NCI-H1048 (cell line): Measurements from ENCODE around the gene MPPED1.

Experiments
- DNase-seq: peaks from one replicate; lab custom pipeline; 2025; lab: John Stamatoyannopoulos, UW

Gene MPPED1

DNA sequence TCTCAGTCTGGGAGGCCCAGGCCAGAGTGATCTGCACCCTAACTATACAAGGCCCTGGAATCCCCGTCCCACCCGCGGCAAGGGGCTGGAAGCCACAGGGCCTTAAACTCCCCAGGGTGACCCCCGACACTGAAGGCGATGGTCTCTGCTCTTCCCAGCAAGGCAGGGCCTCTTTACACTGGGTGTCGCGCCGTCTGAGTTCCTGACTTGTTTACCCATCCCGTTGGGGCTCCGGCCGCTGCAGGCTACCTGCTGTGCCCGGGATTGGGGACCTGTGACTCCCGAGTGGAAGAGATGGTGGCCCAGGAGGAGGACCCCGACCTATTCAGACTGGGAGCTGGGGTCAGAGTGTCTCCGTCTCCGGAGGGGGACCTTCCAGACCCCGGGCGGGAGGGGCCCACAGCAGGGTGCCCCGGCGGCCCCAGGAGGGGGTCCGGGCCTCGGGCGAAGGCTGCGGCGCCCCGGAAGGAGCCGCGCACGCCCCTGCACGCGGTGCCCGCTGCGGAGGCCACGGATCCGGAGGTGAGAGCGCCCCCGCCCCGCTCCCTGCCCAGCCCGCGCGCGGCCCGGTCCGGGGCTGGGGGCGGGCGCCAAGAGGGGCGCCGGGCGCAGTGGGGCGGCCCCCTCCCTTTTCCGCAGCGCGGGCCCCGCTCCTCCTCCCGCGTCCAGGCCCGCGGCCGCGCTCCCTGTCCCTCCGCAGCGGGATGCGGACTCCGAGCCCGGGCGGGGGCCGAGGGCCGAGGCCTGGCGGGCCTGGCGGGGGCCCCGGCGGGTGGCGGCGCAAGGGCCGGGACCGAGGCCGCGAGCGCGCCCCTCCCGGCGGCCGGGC lies 560 bp upstream of the MPPED1 start:
- DNase-seq, result no peak

DNA sequence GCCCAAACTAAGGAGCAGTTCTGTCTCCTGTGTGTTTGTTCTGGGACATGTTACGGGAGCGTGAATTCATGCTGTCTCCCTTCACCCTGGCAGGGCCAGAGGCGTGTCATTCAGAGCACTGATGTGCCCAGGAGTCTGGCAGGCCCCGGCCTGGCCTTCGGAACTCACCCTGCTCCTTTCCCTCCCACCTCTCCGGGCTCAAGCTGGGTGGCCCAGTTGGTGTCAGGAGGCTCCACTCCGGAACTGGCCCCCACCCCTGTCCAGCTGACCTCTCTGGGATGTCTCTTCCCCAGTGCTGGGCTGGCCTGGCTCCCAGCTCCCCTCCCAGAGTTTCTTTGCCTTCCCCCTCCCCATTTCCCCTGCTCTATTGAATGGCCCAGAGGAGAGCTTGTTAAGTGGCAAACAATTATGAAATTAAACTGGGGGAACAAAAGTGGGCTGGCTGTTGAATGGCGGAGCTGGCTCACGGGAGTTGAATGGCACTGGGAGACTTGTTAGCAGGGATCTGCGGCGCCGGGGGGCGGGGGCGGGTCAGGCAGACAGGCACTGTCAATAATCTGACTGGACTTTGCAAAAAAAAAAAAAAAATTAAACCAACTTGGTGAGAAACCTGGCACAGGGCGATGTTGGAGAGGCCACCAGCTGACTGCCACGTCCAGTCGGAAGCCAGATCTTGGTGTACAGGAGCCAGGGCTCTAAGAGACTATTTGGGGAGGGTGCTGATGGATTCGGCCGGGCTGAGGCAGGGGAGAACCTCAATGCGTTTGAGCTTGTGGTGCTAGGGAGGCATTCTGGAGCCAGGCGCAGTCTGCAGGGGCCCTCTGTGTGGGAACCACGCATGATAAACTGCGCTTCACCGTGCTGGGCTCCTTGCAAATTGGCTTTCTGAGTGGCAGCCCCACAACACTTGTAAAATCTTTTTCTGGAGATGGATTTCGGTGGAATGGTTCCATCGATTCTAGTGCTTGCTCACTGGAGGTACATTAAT lies 1.3 kb downstream of the MPPED1 start:
- no peak for DNase-seq

DNA sequence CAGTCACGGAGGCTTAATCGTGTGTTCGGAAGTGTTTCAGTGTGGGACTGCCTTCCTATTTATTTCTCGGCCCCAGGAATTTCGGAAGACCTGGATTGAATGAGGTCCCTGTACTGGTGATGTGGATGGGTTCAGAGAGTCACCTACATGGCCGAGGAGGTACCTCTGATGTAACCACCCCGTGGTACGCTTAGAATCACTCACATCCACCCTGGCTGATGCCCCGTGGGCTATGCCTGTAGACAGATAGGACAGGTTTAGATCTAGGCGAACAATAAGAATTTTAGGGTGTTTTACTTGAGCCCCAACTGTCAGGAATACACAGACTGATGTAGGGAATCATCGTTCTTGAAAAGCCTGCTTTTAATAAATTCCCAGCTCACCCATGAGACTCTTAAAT lies 2.0 kb downstream of the MPPED1 start:
- no peak for DNase-seq

DNA sequence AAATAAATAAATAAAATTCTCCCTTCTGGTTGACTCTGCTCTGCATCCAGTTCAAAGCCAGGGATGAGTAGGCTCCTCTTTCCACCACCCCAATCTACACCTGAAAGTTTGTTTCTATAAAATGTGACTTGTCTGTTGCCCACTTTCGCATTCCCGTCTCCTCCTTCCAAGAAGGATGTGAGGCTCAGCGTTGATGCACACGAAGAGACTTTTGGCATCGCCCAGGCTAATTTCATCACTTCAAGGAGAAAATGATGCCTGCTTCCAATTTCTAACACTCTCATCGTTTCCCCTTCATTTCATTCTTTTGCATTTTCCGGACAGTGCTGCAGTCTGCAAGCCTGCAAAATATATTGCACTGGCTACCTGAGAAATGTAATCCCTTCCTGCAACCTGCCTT lies 3.9 kb downstream of the MPPED1 start:
- no peak for DNase-seq

DNA sequence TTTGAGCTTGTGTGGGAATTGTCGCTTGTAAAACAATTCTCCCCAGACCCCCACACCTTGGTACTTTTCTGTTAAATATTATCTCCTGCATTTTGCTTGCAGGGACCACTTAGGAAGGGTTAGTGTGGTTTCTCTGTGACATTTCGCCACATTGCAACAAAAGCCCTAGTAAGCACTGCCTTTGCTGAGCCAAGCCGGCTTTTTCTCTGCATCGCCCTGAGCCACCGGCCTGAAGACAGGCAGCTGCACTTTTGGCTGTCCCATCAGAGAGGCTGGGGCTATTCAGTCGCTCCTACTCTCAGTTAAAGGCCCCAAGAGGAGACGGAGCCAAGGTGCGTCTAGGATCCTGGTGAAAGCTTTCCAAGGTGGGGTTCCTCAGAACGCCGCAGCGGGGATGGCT lies 5.7 kb downstream of the MPPED1 start:
- DNase-seq, result no peak

DNA sequence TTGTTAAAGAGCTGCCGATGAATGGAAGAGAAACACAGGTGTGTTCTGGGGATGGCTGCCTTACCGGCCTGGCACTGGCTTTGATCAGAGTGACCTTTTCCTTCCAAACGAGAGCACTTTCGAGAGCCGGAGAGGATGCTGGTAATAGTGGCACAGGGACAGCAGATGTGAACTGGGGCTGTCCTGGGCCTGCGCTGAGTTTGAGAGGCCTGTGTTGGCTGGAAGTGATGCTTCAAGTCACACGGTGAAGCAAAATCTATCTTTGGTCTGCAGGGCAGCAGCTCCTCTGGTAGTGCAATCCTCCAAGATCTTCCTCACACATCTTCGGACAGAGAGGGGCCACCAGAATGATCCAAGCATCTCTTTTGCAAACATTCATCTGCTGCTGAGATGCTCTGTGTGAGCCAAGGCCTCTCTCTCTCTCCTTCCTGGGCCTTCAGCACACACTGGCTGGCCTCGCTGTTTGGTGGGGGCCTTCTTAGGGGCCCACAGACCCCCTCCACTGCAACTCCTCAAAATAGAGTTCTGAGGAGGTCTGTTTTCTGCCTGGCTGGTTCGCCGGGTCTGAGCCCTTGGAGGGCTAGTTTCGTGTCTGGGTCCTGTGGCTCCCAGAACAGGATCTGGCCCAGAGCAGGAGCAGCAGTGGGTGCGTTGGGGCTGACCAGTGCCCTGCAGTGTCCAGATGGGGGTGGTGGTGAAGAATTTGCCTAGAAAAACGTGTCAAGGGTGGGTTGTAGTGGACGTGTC lies 6.4 kb downstream of the MPPED1 start:
- no peak for DNase-seq

DNA sequence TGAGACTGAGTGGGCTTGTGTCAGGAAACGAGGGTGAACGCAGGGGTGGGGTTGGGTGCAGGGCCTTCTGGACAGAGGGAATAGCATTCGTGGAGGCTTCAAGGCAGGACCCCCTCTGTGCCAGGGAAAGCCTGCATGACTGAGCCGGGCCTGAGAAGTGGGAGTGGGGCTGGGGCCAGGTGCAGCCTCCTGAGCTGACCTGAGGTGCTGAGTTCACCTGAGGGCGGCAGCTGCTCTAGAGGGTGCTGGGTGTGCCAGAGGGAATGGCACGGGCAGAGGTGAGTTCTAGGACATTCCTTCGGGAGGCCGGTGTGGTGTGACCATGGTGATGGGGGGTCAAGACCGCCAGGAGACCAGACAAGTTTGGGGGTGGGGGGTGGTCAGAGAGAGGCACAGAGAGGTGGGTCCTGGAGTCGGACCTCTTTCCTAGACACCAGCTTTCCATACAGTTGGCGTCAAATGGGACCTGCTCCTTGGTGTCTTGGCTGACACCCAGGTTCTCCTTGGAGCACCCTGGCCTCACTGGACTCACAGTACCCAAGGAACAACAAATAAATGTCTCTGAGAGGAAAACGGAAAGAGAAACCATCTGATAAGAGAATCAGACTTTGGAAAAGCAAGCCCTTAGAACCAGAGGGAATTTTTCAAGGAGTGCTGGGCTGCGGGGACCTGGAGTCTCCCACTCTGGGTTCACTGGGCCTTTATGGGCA lies 7.7 kb downstream of the MPPED1 start:
- DNase-seq, result no peak

DNA sequence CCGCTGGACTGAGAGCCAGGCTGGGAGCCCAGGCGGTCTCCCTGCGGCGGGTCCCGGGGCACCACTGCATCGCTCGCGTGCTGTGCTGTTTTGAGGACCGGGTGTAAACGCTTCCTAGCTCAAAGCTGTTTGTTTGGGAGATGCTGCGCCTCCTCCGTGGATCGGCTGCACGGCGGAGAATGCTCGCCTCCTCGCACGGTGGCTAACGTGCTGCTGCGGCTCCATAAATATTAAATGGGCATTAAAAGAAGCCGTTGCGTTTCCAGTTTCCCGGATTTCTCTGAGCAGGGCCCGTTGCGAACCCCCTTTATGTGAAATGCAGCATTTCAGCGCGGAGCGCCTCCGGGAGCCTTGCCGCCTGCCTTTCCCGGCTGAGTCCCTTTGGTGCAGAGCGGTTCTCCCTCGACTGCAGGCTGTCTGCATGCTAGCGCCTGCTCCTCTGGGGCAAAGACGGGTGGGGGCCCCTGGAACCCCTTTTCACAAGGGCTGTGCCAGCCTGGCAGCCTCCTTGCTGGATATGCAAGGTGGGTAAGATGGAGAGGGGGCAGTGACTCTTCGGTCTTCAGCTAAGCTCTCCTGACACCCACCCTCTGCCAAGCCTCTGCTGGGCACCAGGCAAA lies 9.3 kb downstream of the MPPED1 start:
- no peak for DNase-seq

DNA sequence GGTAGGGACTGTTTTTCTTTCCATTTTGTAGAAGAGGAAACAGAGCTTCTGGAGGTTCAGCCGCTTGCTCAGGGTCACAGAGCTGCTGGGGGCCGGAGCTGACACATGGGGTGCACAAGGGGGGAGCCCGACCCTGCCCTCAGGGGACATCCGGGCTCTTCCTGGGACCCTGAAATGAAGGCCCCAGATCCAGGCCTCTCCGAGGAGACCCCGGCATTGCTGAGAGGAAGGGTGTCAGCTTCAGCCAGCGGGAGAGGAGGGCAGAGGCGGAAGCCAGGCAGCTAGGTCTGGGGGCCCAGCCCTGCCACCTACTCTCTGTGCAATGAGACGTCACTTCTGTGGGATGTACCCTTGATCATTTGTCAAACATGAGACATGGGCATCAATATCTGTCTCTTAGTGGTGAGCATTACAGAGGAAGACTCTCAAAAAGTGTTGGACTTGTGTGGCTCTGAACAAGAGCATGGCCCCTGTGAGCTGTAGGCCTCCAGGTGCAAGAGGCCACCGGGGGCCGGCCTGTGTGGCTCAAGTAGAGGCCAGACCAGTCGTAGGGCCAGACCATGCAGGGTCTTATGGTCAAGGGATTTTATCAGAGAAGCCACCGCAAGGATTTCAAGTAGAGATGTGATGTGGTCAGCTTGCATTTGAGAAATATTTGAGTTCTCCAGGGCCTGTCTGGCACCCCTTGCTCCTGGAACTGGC lies 10.3 kb downstream of the MPPED1 start:
- no peak for DNase-seq

DNA sequence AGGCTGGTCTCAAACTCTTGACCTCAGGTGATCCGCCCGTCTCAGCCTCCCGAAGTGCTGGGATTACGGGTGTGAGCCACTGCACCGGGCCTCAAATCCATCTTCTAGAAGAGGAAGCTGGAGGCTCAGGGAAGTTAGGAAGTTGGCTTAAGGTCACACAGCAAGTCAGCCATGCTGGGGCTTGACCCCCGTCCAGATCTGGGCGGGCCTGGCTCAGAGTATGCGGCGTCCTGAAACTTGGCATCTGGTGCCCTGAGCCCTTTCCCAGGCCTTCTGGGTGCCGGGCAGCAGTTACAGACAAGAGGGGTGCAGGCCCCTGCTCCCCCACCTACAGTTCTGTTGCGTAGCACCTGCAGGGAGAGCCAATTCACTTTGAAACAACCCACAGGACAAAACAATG lies 11.2 kb downstream of the MPPED1 start:
- no peak for DNase-seq

DNA sequence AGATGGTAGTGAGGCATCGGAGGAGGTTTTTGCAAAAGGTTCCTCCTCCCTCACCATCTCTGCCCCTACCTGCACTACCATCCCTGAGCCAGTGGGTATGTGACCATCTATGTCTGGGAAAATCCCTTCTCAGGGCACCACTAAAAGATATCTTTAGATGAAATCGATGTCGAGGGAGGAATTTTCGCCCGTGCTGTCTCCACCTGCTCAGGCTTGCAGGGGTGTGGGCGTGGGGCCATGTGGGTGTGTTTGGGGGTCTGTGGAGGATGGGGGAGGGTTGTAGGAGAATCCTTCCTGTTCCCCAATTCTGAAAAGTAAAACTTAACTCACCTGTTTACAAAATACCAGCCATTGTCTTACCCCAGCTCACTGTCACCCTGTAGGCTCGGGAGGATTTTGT lies 12.4 kb downstream of the MPPED1 start:
- no peak for DNase-seq

DNA sequence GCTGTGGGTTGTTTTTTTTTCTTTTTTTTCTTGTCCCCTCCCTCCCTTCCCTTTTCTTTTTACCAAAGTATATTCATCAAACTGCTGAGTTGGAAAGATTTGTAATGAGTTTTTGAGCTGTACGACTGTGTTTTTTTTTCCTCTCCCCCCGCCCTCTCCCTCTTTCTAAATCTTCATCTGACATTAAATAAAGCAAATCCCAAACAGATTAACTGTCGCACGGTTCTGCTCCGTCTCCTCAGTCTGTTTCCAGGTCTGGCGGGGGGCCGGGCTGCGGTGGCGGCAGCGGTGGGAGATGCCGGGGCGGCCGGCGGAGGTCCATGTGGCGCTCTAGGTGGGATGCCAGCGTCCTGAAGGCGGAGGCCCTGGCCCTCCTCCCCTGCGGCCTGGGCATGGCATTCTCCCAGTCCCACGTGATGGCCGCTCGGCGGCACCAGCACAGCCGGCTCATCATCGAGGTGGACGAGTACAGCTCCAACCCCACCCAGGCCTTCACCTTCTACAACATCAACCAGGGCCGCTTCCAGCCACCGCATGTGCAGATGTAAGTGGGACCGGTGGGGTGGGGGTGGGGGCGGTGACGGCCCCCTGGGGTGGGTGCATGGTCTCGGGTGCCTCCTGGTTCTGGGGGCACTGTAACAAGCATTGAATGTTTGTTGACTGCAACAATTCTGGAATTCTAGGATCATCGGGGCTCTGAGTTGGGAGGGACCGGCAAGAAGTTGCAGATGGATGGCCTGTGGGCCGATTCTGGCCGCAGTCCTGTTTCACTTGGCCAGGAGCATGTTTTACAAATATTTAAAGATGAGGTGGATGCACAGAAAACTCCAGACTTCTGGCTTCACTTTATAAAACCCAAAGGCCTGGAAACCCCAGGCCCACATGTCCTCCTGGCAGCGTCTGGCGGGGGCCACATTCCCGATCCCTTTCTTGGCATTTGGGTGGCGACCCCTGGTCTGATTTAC lies 13.1 kb downstream of the MPPED1 start:
- no peak for DNase-seq

DNA sequence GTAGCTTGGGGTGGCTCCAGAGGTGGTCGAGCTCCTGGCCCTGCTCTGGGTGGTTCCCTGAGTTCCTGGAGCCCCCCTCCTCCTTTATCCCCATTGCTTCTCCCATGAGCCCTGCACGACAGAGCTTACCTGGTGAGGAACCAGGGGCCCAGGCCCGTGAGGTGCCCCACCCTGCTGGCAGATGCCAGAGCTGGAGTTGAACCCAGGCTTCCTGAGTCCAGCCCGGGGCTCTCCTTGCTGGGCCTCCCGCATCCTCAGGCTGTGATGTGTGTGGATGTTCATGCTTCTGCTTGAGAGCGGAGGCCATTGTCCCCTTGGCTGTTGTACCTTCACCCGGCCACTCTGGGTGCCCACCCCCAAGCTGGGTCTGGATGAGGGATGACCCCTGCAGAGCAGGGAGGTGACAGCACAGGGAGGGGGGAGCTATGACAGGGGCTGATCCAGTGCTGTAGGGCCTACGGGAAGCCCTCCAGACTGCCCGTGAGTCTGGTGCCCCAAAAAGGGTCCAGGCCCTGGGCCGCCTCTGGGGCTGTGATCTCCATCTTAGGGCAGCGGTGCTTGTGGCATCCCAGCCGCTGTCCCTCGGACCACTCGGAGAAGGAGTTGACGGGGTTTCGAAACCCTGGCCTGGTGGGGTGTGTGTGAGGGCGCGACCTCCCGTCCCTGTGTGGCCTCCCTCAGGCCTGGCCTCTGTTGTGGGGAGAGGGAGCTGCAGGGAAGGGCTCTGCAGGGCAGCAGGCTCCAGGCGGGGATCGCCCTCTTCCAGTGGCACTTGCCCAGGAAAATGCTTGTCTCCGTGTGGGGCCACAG lies 14.4 kb downstream of the MPPED1 start:
- no peak for DNase-seq

DNA sequence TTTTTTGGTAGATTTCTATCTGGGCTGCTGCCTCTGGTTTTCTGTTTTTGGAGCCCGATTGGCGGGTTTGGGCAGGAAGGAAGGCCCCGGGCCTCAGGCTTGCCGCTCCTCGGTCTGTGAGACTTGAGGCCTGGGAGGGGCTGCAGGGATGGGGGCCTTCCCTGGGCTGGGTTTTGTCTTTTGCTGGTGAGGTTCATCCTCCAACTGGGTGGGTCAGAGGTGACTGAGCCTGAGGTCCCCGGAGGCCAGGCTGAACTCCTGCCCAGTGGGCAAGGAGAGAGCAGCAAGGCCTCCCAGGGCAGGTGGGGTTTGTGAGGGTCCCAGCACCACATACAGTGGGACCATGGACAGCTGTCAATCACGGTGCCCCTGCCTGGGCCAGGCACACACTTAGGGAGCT lies 15.0 kb downstream of the MPPED1 start:
- no peak for DNase-seq

DNA sequence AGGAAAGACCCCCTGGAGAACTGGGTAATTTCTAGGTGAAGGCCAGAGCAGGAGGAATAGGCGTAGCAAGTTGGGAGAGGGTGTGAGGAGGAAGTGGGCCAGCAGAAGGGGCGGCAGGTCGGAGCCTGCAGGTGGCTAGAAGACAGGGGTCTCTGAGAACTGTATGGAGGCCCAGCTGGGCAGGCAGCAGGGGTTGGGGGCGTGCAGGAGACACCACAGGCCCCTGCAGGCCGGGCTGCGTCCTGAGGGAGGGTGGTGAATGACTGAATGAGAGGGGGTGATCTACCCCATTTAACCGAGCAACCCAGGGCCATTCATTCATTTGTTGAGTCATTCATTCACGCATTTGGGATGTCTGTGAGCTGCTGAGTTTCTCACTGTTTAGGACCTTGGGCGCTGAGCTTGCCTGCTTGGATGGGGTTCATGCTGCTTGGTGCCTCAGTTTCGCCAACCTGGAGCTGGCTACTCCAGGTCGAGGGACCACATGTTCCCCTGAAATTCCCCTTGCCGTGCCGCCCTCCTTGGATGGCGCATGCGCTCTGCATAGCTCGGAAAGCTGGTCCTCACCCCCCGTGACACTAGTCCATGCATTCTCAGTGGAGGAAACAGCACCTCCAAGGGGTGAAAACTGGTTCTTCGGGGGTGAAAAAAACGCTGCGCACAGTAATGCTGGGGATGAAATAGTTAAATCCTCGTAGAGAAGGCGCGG lies 15.6 kb downstream of the MPPED1 start:
- no peak for DNase-seq

DNA sequence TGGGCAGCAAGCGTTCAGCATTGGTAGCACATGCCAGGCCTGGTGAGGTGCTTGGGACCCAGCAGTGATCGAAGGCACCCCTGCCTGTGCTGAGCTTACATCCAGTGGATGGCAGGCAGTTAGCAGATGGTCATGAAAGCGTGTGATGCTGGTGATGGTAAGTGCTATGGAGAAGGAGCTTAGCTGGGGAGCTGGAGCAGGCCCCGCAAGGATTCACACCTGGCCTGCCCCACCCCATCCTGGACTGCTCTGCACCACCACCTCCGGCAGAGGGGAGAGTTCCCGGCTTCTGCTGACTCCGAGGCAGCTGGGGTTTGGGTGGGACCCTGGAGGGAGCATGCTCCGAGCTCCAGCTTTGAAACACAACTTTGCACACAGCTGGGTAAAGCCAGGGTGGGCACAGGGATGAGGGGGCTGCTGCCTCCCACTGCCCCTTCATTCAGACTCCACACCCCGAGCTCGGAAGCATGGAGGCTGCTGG lies 16.2 kb downstream of the MPPED1 start:
- no peak for DNase-seq

DNA sequence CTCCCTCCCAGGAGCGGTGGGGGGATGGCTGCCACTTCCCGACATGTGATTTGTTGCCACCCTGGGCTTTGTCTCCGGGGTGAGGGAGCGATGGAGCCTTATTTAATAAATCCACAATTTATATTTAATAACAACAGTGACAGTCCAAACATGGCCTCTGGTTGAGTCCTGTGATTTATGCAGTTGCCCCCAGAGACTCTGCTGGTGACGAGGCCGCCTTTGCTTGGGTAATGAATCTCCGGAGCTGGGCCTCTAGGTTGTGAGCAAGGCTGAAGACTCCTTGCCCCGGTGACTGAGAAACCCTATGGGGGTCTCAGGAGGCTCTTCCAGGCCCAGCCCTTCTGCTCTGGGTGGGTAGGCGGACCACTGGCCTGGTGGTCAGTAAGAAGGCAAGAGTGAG lies 16.7 kb downstream of the MPPED1 start:
- DNase-seq, result no peak

DNA sequence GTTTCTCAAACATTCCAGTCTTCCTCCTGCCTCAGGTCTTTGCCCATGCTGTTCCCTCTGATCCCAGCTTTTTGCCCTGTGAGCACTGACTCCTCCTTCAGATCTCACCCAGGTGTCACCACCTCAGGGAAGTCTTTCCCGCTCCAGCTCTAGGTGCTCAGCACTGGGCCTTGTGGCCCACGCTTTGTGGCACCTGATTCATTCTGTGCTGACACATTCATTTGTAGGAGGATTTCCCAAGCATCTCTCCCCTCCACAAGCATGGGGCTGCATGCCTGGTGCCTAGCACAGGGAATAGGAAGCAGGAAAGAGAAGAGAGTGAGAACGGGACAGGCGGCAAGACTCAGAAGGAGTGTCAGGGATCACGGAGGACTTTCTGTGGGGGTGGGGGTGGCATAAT lies 17.6 kb downstream of the MPPED1 start:
- DNase-seq, result no peak
